Colonic mucosa (tissue), 4 donors: ENCODE data around the gene GRAP2. TPM values are rescaled to one million over a fixed set of nuclear protein-coding genes. Genes with fewer than 3 reads are reported as not detected.

Experiments
- DNase-seq: peaks from one replicate; pipeline ENCODE4 v3.0.0-alpha.2; 2020
- H3K27ac ChIP-seq: fragments of 200-600 bp; one replicate; pipeline ENCODE4 v1.8.0; 2021
- H3K27me3 ChIP-seq: fragments of 200-600 bp; one replicate; pipeline ENCODE4 v1.8.0; 2021
- H3K36me3 ChIP-seq: fragments of 200-600 bp; one replicate; pipeline ENCODE4 v1.8.0; 2021
- H3K4me1 ChIP-seq: fragments of 200-600 bp; one replicate; pipeline ENCODE4 v1.8.0; 2021; ENCODE audit warnings: mild to moderate bottlenecking
- H3K4me3 ChIP-seq: fragments of 200-600 bp; one replicate; pipeline ENCODE4 v1.8.0; 2021
- H3K9ac ChIP-seq, 2 donors: one replicate each; pipeline ENCODE4 v1.7.0; 2013; ENCODE audit warnings: control low read depth in 2 of 2, low read depth in 2 of 2, low read length in 2 of 2
- H3K9me3 ChIP-seq: fragments of 200-600 bp; one replicate; pipeline ENCODE4 v1.8.0; 2021
- intact Hi-C: fragments of 100-400 bp; cut with DNase I; formaldehyde crosslinking; loops from one replicate; pipeline ENCODE4 v1.14.1; 2022
- total RNA-seq, 2 donors: library from RNA; stranded (reverse); fragmentation: NEBNext Ultra II Directional in 1 of 2; extraction: Animal tissue kit (Norgen Biotek cat#: 25700) in 1 of 2; gene quantifications; one replicate each; pipeline ENCODE4 v1.2.1, GENCODE V29; 2021
- TF ChIP-seq, protein P1 (sequence below): fragments of 200-600 bp; IDR thresholded peaks from one replicate; pipeline ENCODE4 v1.8.0; 2022; ENCODE audit warnings: antibody characterized with exemption, mild to moderate bottlenecking
- donor health status: healthy.
- donor health status: DM: no; HTN: no; CAD: no.
- donor health status: DM: no; HTN: no; CAD: no.

Gene GRAP2
- total RNA-seq, 2 donors from 2014 or later: 2.1 to 4.2 TPM

DNA sequence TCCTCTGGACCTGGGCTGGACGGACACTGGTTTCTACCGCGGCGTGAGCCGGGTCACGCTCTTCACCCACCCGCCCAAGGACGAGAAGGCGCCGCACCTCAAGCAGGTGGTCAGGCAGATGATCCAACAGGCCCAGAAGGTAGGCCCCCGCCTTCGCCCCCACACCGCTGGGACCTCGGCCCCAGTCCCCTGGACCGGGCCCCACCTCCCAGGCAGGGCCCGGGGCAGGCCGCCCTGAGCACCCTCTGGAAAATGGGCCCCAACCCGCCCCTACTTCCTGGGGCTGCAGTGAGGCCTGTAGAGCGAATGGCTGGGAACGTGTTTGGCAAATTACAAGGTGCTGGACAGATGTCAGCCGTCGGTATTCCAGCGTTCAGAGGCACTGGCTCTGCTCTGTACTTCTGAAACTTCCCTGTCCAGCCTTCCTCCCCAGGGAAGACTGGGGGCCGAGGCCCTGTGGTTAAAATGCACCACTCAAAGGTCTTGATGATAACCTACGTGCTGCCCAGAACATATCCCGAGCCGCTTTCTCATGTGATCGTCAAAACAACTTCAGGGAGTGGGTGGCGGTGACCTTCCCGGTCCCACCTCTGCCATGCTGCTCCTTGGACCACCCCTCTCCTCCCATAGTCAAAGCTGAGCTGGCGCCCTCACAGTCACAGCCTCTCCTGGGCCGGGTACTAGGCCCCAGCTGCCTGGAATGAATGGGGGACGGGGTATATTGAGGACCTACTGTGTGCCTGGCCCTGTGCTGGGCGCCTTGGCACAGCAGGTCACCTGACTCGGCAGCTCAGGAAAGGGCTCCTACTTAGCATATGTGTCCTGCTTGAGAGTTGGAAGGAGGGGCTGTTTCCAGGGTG lies 94.7 kb downstream of the GRAP2 start:
- peak overlapping the region; percentile 71 for H3K9ac ChIP-seq
- peak; percentile 38 for DNase-seq
- no peaks in the 10 kb centered on the region for H3K36me3 ChIP-seq
- peak overlapping the region; percentile 63 for H3K4me3 ChIP-seq
- TF ChIP-seq, protein P1, sequence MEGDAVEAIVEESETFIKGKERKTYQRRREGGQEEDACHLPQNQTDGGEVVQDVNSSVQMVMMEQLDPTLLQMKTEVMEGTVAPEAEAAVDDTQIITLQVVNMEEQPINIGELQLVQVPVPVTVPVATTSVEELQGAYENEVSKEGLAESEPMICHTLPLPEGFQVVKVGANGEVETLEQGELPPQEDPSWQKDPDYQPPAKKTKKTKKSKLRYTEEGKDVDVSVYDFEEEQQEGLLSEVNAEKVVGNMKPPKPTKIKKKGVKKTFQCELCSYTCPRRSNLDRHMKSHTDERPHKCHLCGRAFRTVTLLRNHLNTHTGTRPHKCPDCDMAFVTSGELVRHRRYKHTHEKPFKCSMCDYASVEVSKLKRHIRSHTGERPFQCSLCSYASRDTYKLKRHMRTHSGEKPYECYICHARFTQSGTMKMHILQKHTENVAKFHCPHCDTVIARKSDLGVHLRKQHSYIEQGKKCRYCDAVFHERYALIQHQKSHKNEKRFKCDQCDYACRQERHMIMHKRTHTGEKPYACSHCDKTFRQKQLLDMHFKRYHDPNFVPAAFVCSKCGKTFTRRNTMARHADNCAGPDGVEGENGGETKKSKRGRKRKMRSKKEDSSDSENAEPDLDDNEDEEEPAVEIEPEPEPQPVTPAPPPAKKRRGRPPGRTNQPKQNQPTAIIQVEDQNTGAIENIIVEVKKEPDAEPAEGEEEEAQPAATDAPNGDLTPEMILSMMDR: no peak
- peak overlapping the region; percentile 78 for H3K27ac ChIP-seq
- intact Hi-C loops: no loop called here
- peaks cover 13% of the 10 kb centered on the region for H3K4me1 ChIP-seq
- no peaks in the 10 kb centered on the region for H3K9me3 ChIP-seq
- H3K27me3 ChIP-seq: peaks cover 17% of the 10 kb centered on the region

DNA sequence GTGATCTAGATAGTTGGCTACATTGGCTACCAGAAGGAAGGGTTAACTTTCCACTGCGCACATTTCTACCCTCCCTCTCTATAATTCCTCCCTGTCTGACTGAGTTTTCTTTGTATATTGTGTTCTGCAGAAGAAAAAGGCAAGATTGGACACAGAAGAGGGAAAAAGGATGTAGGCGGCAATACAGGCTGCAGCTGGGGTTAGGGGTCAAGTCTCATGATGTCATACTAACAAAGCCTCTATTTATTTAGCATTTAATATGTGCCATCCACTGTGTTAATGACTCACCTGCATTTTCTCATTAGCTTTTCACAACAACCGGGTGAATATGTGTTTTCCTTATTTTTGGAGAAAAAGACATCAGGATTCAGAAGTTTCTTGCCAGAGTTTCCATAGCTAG lies 95.8 kb downstream of the GRAP2 start:
- Histone ChIP-seq H3K4me1 (peaks cover 13% of the 10 kb centered on the region), H3K27ac (peak overlapping the region; percentile 78)

DNA sequence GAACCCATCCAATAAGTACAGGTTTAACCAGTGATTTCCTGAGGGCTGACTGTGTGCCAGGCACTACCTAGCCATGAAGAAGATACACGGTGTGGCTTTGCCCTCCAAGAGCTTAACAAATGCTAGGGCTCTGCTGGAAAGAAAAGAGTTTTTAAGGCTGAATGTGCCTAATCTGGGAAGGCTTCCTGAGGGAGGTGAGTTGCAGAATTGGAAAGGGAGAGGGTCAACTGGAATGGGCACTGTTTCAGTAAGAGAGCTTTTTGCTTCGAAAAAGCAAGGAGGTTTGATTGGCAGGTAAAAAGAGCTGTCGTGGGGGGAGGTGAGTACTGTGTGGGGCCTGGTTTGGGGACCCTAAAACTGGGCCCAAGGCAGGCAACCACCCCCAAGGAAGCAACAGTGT lies 96.5 kb downstream of the GRAP2 start:
- Histone ChIP-seq H3K36me3 (no peaks in the 10 kb centered on the region), H3K27ac (peak overlapping the region; percentile 71), H3K9ac (peak overlapping the region in 1 of 2 donors; percentile 64), H3K4me1 (peaks cover 13% of the 10 kb centered on the region), H3K27me3 (peaks cover 17% of the 10 kb centered on the region), H3K9me3 (no peaks in the 10 kb centered on the region), H3K4me3 (no peak overlapping the region)
- intact Hi-C loops: no loop called here
- TF ChIP-seq, protein P1: no peak
- no peak for DNase-seq

More for the DNA sequence above, 95.8 kb downstream of the GRAP2 start:
- Histone ChIP-seq H3K36me3 (no peaks in the 10 kb centered on the region), H3K9me3 (no peaks in the 10 kb centered on the region), H3K9ac (peak overlapping the region in 1 of 2 donors; percentile 71), H3K27me3 (peaks cover 17% of the 10 kb centered on the region), H3K4me3 (peak overlapping the region; percentile 63)
- TF ChIP-seq, protein P1: no peak
- intact Hi-C loops: no loop called here
- DNase-seq: no peak

DNA sequence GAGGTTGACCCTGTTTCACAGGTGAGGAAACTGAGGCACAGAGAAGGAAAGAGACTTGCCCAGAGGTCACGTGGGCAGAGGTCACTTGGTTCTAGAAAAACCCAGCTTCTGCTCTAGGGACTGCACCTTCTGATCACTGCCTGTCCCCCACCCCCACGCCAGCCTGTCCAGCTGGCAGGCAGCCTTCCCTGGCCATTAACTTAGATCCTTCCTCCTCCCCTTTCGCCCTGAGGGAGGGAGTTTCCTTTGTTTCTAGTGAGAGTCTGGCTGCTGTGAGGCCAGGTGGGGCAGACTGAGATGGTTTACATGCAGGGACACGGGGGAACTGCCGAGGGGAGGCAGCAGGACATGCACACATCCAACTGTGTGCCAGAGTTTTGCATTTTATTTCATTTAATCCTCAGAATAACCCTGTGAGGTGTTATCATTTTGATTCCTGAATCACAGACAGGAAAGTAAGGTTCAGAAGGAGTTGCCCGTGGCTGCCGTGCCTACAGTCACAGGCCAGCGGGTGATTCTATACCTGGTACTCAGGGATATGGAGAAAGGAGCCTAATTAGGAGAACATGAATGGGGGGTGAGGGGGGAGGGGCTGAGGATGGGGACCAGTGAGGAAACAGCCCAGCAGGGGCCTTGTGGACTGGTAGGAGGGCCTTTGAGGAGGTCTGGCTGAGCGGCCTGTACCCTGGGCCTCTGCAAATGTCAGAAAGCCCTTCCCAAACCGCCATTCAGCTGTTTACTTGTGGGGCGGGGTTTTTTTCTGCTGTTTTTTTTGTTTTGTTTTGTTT lies 97.2 kb downstream of the GRAP2 start:
- Histone ChIP-seq H3K4me1 (peaks cover 13% of the 10 kb centered on the region), H3K4me3 (no peak overlapping the region), H3K36me3 (no peaks in the 10 kb centered on the region), H3K27ac (peak overlapping the region; percentile 71), H3K27me3 (peaks cover 17% of the 10 kb centered on the region), H3K9ac (peak overlapping the region in 1 of 2 donors; percentile 64), H3K9me3 (no peaks in the 10 kb centered on the region)
- TF ChIP-seq, protein P1: no peak
- intact Hi-C loops: no loop called here
- peak; percentile 88 for DNase-seq

DNA sequence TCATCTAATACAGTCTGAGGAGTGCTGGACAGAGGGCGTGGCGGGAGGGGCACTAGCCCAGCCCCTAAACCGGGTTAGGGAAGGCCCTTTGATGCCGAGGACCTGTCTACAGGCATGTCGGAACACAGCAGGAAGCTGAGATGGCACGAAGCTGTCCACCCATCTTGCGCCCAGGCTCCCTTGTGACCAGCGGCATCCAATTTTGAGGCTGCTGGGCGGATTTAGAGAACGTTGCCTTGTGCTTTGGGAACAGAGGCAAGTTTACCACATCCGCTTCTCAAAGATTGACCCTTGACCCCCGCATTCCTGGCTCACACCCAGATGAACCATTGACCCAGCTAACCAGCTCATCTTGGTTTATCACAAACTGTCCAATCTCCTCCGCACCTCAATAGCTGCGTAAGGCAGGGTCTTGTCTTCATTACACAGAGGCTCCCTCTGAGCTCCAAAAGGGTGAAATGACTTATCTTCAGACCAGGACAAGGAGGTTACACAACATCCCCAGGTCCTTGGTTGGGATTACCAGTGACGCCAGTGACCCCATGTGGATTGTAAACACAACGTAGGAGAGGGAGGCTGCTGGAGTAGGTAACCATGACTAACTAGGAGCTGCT lies 98.4 kb downstream of the GRAP2 start:
- DNase-seq: peak; percentile 79
- TF ChIP-seq, protein P1: no peak
- H3K4me1 ChIP-seq: peaks cover 13% of the 10 kb centered on the region
- no peaks in the 10 kb centered on the region for H3K9me3 ChIP-seq
- no peak overlapping the region for H3K4me3 ChIP-seq
- no peak overlapping the region for H3K9ac ChIP-seq
- H3K27me3 ChIP-seq: peaks cover 7% of the 10 kb centered on the region
- intact Hi-C loops: no loop called here
- H3K27ac ChIP-seq: peak overlapping the region; percentile 71
- no peaks in the 10 kb centered on the region for H3K36me3 ChIP-seq
